ENCODE results near the gene CAST. TPM values are rescaled to one million over a fixed set of nuclear protein-coding genes. Genes with fewer than 3 reads are reported as not detected.

The CAST gene
- total RNA-seq, 1 donor from 2014 or later: 239 TPM

DNA sequence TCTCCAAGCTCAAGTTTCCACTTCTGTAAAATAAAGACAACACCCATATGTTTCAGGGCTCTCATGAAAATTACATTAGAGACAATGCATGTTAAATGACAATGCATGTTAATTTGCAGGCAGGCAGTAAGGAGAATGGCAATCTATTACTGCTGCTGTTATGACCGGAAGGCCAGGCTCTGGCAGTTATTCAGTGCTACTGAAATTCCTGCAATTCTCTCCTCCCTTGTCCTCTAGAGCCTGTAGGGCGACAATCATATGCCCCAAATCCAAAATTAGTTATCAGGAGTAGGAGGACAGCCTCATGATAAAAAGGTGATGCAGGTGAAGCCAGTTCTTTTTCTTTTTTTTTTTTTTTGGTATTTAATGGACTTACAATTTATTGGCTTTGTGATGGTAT, 42.2 kb upstream of the CAST start:
- Mint-ChIP-seq H3K36me3 (no peaks in the 10 kb centered on the region), H3K9me3 (no peaks in the 10 kb centered on the region), H3K27me3 (no peaks in the 10 kb centered on the region), H3K27ac (no peak overlapping the region), H3K4me1 (ENCODE audit: unreplicated experiment) (no peaks in the 10 kb centered on the region), H3K4me3 (no peak overlapping the region)
- TF ChIP-seq, protein P1, sequence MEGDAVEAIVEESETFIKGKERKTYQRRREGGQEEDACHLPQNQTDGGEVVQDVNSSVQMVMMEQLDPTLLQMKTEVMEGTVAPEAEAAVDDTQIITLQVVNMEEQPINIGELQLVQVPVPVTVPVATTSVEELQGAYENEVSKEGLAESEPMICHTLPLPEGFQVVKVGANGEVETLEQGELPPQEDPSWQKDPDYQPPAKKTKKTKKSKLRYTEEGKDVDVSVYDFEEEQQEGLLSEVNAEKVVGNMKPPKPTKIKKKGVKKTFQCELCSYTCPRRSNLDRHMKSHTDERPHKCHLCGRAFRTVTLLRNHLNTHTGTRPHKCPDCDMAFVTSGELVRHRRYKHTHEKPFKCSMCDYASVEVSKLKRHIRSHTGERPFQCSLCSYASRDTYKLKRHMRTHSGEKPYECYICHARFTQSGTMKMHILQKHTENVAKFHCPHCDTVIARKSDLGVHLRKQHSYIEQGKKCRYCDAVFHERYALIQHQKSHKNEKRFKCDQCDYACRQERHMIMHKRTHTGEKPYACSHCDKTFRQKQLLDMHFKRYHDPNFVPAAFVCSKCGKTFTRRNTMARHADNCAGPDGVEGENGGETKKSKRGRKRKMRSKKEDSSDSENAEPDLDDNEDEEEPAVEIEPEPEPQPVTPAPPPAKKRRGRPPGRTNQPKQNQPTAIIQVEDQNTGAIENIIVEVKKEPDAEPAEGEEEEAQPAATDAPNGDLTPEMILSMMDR (conservative IDR thresholded peaks at IDR 0.05): no peak
- no peak for DNase-seq (ENCODE audit: extremely low spot score, unreplicated experiment)

- Mint-ChIP-seq H3K36me3 (no peaks in the 10 kb centered on the region), H3K9me3 (peaks cover 2% of the 10 kb centered on the region), H3K4me3 (no peak overlapping the region), H3K27ac (no peak overlapping the region), H3K27me3 (no peaks in the 10 kb centered on the region), H3K4me1 (ENCODE audit: unreplicated experiment) (peaks cover 20% of the 10 kb centered on the region)
- TF ChIP-seq, protein P1 (conservative IDR thresholded peaks at IDR 0.05): no peak
- no peak for DNase-seq (ENCODE audit: extremely low spot score, unreplicated experiment)
These were observed 37.6 kb upstream of the CAST start for GRCh38 chr5:96624596-96624995.

GRCh38 chr5:96625365-96625764, 36.8 kb upstream of the CAST start:
- TF ChIP-seq, protein P1 (conservative IDR thresholded peaks at IDR 0.05): no peak
- no peak for DNase-seq (ENCODE audit: extremely low spot score, unreplicated experiment)
- H3K27ac Mint-ChIP-seq: no peak overlapping the region
- H3K4me3 Mint-ChIP-seq: no peak overlapping the region
- H3K27me3 Mint-ChIP-seq: no peaks in the 10 kb centered on the region
- peaks cover 27% of the 10 kb centered on the region for H3K4me1 Mint-ChIP-seq (ENCODE audit: unreplicated experiment)
- H3K36me3 Mint-ChIP-seq: peaks cover 4% of the 10 kb centered on the region
- peaks cover 9% of the 10 kb centered on the region for H3K9me3 Mint-ChIP-seq

GRCh38 chr5:96626956-96627355, 35.2 kb upstream of the CAST start:
- H3K4me1 Mint-ChIP-seq (ENCODE audit: unreplicated experiment): peaks cover 27% of the 10 kb centered on the region
- H3K36me3 Mint-ChIP-seq: peaks cover 4% of the 10 kb centered on the region
- TF ChIP-seq, protein P1 (conservative IDR thresholded peaks at IDR 0.05): no peak
- peak overlapping the region; percentile 23 for H3K27ac Mint-ChIP-seq
- peaks cover 9% of the 10 kb centered on the region for H3K9me3 Mint-ChIP-seq
- DNase-seq (ENCODE audit: extremely low spot score, unreplicated experiment): no peak
- H3K4me3 Mint-ChIP-seq: no peak overlapping the region
- no peaks in the 10 kb centered on the region for H3K27me3 Mint-ChIP-seq

GRCh38 chr5:96627792-96628398, 34.3 kb upstream of the CAST start:
- TF ChIP-seq, protein P1 (conservative IDR thresholded peaks at IDR 0.05): no peak
- H3K27me3 Mint-ChIP-seq: no peaks in the 10 kb centered on the region
- H3K27ac Mint-ChIP-seq: peak overlapping the region; percentile 91
- peak overlapping the region; percentile 53 for H3K4me3 Mint-ChIP-seq
- H3K36me3 Mint-ChIP-seq: peaks cover 4% of the 10 kb centered on the region
- peaks cover 9% of the 10 kb centered on the region for H3K9me3 Mint-ChIP-seq
- no peak for DNase-seq (ENCODE audit: extremely low spot score, unreplicated experiment)
- H3K4me1 Mint-ChIP-seq (ENCODE audit: unreplicated experiment): peaks cover 27% of the 10 kb centered on the region

Measured in type B pancreatic cell (in vitro differentiated cells).